Head of caudate nucleus (tissue), 42 donors: ENCODE results near the gene NCK2.

ENCODE experiments used
- DNase-seq, 42 donors: peaks; one replicate each; pipeline versions ENCODE4 v3.0.0 to v3.0.0-alpha.2; 2020 to 2021; ENCODE audit warnings: mixed read lengths in 7 of 42
- intact Hi-C: fragments of 100-400 bp; cut with DNase I; formaldehyde crosslinking; loops from one replicate; pipeline ENCODE4 v1.15.0; 2022

NCK2 gene

DNA sequence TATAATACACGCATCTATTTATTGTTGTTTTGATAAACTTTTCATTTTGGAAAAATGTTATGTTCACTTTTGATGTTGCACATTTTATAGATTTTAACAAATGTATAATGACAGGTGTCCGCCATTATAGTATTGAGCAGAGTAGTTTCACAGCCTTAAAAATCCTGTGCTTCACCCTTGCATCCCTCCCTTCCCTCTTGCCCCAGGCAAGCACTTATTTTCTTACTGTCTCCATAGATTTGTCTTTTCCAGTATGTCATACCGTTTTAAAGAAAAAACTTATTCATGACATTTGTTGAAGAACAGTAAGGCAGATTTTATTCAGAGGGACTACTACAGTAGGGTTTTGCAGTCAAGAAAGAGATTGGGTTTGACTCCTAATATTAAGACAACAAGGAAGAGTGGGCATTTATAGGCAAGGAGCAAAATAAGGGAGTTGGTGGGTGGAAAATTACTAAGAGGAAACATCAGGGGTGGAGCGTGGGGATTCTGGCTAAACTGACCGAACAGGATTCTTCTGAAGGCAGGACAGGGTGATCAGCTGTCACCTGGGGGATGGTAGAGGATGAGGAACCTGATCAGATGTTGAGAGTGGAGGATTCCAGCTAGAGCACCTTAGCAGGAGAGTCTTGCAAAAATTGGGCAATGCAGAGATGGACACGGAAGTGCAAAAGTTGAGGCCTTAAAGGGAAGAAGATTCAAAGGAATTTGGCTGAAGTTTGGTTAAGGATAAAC, 108.8 kb downstream of the NCK2 start:
- no peak for DNase-seq
- intact Hi-C loops: no loop called here

DNA sequence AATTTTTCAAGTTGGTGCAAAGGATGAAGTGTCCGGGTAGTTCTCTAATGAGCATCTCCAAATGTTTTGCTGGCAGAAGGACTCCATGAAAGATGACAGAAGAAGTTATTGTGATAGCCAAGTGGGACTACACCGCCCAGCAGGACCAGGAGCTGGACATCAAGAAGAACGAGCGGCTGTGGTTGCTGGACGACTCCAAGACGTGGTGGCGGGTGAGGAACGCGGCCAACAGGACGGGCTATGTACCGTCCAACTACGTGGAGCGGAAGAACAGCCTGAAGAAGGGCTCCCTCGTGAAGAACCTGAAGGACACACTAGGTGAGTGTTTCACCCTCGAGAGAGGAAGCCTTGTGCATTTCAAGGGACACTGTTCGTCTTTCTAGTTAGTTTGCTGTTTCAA, 110.3 kb downstream of the NCK2 start:
- no peak for DNase-seq
- intact Hi-C loops: no loop called here

DNA sequence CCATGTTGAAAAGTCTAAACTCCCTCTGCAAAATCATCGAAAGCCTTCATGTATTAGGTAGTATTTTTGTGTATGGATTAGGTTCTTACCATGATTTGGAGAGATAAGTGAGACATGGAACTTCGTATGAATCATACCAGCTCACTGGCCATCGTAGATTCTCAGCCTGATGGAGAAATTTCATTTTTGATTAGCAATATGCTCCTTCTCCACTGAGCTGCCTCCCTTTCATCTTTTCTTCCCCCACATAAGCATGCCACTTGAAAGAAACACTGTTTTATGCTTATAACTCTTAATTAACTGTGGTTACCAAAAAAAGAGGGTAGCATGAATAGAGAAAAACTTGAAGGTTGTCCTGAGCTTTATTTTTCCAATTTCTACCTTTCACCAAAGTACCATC, 111.9 kb downstream of the NCK2 start:
- DNase-seq: no peak
- intact Hi-C loops: no loop called here

DNA sequence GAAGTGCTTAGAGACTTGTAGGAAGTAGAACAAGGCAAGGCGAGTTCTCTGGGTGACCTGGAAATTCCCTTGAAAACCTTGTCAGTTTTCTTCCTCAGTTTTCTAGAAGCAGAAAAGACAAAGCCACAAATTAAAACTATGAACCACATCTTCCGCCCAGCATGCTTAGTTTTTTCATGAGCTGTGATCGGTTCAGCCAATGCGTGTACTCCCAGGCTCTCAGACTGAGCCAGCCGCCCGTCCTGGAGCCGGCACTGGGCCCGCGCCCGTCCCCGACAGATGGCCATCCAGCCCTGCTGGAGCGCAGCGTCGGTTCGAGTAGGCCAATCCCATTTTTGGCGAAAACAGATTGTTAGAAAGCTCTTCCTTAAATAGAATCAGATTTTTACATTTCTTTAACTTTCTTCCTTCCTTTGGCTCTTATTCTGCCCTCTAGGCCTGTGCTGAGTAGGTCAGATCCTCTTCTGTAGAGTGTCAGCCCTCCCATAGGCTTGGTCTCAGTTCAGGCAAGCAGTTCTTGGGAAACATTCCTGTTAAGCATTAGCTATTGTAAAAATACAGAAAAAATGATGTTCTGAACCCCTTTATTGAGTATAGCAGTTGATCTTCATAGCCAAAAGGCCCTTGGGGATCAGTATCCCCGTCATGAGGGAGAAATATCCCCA, 112.5 kb downstream of the NCK2 start:
- intact Hi-C loops: no loop called here

DNA sequence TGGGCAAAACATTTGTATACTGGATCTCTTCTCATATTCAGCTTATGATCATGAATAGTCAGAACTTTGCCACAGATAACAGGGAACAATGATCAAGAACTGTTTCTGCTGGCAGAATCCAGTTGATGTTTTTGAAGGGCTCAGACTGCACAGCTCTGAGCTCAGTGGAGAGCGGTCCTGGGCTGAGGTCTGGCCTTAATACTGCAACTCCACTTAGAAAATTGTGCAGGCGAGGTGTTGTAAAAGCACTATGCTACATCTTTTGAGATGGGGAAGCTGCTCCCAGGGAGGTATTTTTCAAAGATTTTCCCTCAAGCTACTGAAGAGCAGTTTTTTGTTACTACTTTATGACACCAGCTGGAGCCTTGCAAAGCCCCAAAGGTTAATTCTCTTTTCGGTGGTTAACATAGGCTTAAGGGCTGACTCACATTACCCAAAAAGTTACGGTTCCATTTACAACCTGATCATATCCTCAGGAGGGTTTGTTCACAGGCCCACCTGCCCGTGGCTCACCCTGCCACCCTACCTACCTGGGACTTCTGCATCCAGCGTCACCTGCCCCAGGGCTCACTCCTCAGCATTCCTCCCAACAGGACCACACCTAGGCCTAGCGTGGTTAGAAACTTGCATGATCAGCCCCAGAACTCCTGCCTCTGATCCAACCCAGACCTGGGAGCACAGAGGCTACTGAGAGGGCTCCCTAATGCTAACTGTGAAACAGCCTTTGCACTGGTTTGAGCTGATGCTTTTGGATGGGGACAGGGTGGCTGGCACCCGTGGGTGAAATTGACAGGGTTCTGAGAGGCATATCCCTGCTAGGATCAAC, 114.4 kb downstream of the NCK2 start:
- DNase-seq: peak in 6 of 42 donors; percentile 11 to 52 (median 40)
- intact Hi-C loops: no loop called here

More for the DNA sequence above, 112.5 kb downstream of the NCK2 start:
- no peak for DNase-seq

DNA sequence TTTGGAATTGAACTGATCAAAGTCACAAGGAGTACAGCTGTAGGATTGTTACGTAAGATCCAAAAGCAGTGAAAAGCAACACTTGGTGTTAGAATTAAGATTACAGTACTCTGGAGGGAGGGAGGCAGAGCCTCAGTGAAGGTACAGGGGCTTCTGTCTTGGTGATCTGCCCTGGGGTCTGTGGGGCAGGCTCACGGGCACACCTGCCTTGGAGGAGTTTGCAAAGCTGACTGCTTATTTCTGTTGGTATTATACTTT, 114.9 kb downstream of the NCK2 start:
- no peak for DNase-seq
- intact Hi-C loops: no loop called here

DNA sequence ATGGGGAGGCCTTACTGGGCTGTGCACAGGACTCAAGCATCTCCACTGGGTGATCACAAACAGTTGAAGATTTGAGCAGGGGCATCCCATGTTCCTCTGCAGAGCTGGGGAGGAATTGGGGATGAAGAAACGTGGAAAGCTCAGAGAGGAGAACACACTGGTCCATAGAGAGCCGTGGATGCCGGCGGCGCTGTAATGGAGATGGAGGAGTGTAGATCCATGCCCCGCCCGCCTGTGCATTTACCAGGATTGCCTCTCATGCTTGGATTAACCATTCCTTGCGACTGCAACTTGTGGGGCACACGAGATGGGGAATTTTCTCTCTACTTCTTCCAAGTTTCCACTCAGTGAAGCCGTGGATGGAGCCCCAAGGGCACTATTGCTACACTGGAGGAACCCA, 115.9 kb downstream of the NCK2 start:
- intact Hi-C loops: no loop called here

DNA sequence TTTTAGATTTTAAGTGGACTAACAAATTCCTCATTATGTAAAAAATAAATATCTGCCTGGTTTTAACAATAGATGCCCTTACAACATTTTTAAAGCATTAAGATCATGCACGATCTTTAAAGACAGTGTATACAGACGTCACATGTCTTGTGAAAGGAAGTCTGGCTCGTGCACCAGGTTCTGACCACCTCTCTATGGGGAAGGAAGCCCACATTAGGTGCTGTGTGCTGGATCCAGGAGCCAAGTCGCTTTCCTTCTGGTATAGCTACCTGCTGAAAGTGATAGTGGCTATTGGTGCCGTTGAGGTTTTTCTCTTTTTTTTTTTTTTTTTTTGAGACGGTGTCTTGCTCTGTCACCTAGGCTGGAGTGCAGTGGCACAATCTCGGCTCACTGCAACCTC, 116.5 kb downstream of the NCK2 start:
- intact Hi-C loops: no loop called here

More for the DNA sequence above, 115.9 kb downstream of the NCK2 start:
- no peak for DNase-seq

DNA sequence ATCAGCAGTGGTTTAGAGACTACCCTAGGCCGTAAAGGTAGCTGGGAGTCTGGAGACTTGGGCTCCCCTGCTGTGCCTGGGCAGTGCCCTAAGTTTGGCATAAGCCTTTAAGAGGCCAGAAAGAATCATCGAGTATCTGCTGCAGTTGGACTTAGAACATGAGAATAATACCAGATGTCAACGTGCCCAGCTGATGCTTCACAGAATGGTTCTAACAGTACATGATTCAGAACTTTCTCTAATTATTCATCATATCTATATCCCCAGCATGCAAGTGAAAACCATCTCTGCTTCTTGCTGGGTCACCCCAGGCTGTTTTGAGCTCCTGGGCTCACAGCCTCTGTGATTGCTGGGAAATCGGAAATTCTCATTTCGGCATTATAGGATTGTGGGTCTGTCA, 118.1 kb downstream of the NCK2 start:
- intact Hi-C loops: no loop called here
- DNase-seq: no peak

More for the DNA sequence above, 116.5 kb downstream of the NCK2 start:
- no peak for DNase-seq

DNA sequence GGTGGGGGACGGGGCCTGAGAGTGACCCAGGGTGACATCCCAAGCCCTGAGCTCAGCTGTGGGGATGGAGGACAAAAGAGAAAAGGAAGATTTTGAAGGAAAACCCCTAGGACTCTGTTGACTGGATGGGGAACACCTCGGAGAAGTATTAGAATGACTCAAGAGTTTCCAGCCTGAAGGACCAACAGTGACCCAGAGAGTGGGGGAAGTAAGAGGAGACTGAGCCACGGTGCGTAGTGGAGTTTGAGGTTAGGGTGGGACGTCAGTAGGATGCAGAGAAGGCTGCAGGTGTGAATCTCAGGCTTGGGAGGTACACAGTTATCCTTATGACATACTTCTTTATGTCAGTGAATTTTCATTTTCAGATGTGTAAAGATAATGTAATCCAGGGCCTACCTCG, 119.5 kb downstream of the NCK2 start:
- intact Hi-C loops: no loop called here
- DNase-seq: no peak

DNA sequence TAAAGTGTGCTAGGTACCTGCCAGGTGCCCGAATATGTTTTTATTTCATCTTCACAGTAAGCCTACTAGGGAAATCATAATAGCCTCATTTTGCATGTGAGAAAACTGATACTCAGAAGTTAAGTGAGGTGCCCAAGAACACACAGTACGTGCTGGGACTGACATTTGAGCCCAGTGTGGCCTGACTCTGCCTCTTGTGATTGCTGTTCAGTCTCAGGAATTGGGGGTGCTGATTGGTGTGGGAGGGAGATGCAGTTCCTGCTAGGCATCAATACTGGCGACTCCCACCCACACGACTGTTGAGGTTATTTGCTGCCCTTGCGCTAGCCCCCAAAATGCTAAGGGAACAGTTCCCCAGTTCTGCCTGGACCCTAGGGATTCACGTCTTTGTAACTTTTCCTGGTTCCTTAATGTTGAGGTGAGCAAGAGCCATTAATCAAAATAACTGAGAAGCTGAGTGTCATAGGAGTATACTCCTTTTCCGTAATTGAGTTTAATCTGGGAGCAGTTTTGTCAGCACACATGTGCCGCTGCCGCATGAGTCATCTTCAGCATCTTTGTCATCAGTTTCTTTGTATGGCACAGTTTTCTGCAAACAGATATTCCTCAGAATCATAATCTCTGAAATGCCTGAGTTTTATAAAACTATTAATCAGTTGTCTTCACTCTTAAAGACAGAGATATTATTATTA, 120.7 kb downstream of the NCK2 start:
- intact Hi-C loops: no loop called here
- DNase-seq: peak in 23 of 42 donors; percentile 20 to 70 (median 47)

DNA sequence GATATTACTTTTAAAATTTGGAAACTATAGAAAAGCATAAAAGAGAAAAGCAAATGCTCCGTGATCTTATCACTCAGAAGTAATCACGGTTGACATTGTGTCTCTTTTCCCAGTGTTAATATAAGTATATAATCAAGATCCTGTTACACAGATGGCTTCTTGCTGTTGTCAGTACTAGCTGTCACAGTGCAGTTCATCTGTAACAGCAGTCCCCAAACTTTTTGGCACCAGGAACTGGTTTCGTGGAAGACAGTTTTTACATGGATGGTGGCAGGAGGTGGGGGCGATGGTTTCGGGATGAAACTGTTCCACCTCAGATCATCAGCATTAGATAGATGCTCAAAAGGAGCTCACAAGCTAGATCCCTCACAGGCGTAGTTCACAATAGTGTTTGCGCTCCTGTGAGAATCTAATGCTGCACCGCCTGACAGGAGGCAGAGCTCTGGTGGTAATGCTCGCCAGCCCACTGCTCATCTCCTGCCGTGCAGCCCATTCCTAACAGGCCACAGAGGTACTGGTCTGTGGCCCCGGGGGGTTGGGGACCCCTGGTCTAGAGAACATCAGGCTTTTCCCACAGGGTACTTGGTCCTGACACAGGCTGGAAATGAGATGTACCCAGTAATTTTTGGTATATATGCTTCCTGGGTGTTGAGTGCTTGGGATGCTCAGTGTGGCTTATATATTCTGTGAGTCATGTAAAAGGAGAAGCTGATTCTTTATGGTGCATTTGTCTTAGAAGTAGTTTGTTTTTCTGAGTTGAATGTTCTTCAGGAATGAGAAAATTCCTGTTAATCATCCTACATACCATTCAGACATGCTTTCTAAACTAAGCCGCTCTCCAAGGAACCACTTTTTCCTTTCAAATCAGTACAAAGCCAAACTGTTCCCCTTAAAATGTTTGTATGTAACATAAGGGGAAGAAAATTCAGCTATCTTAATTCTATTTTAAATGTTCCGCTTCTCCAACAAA, 121.8 kb downstream of the NCK2 start:
- DNase-seq: no peak
- intact Hi-C loops: no loop called here

DNA sequence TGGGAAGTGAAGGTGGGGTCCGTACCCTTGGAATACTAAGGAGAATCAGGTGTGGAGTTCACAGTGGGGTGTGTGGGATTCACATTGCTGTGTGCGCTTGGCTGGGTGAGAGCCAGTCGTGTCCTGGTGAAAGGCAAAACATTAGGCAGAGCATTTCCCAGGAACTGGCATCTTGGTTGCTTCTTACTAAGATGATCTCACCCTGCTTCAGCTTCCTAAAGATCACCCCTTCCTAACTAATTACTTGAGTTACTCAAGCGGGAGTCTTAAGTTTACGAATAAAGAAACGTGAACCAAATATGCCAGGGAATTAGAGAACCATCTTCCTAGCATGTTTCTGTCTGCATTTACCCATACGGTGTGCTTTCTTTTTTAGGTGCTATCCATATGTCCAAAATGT, 122.9 kb downstream of the NCK2 start:
- DNase-seq: no peak

DNA sequence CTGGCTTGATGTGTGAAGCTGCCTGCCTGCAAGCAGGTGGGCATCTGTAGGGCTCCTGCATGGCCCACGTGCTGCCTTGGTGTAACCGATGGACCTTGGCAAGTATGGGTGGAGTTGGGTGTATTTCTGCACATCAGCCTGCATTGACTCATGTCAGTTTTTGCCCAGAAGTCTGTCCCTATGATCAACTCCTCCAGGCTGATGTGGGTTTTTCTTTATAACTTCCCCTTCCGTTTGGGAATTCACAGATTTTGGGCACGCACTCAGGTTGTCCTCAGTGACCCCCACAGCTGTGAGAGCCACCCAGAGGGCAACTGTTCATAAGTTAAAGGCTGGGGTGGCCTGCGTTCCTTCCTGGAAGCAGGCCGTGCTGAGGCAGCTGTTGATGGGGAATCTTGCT, 123.3 kb downstream of the NCK2 start:
- intact Hi-C loops: no loop called here
- no peak for DNase-seq

More for the DNA sequence above, 122.9 kb downstream of the NCK2 start:
- intact Hi-C loops: no loop called here

DNA sequence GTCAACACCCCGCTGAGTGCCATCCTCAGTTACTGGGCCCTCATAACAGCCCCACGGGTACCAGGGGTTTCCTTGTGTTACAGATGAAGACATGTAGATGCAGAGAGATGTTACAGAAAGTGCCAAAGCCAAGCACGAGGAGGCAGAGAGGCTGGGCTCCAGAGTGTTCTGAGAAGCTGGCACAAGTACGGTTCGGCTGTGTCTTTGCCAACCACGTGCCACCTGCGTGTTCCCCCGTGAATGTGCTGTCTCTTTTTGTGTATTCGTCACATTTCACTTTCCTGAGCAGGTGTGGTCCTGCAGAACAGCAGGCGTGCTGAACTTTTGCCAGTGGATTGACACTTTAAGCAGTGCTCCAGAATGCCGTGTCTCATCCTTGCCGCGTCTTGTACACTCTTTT, 124.6 kb downstream of the NCK2 start:
- DNase-seq: no peak
- intact Hi-C loops: no loop called here

DNA sequence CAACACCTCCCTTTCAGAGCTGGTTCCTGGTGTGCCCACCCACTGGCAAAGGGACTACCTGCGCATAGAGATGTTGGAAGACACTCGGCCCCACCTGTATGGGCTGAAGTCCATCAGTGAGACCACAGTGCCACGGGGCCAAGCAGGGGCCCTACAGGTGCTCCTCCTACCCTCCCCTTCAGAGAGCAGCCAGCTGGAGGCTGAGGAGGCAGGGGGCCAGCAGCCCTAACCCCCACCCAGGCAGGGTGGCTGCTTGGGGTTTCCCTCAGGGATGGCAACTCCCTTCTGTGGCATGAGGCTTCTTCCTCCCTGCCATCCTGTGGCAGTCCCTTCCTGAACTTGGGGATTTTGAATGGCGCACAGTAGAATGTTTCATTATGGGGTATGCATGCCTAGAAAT, 125.3 kb downstream of the NCK2 start:
- intact Hi-C loops: no loop called here
- no peak for DNase-seq

DNA sequence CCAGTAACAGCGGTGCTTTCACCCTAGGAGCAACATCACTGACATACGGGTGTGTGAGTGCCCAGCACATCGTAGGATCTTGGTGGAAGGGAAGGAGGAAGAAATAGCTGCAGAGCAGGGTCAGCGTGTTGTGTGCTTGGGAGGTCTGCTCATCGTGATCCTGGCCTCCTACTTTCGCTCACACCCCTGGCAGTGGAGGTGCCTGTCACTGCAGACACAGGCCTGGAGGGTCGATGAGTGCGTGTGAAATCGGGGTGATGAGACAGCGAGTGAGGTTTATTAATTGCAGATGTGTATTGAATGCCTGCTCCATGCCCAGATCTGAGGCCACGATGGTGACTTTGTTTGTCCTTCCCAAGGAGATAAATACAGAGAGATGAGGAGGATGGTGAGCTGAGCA, 126.1 kb downstream of the NCK2 start:
- no peak for DNase-seq
- intact Hi-C loops: no loop called here

DNA sequence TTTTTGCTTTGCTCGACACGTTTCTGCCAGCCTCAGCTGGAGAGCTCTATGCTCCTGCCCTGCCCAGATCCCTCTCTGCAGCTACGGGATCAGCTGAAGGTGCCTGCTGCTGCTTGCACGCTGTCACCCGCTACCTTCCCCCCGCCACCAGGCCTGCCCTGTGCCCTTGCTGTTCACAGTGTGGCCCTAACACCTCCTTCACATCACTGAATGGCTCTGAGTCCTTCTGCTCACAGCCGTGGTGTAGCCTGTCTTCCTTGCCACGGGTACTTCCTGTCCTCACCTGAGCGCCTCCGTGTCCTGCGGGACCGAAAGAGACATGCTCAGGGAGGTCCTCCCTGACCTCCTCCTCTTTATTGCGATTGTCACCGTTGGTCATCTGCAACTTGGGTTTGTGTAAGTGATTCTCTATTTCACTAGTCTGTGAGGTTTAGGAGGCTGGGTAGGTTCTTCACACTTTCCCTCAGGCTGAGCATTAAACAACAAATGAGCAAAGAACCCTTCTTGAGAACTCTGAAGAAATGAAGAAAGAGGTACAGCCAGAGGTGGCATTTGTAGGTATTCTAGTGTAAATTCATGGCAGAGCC, 127.5 kb downstream of the NCK2 start:
- no peak for DNase-seq

More for the DNA sequence above, 127.5 kb downstream of the NCK2 start:
- intact Hi-C loops: no loop called here
